Activated CD8-positive, alpha-beta T cell treated with anti-CD3 and anti-CD28 coated beads, Interleukin-2, amount 10 ng/mL, durations not matched to agents 7 days and 5 days (primary cell): ENCODE results near the gene ROCK2. TPM values are rescaled to one million over a fixed set of nuclear protein-coding genes. Genes with fewer than 3 reads are reported as not detected.
"Not testable (repeated sequence)": the region's sequence is repeated elsewhere in the genome, so short reads cannot be mapped to it uniquely, and the experiment has no call there.

Source experiments
- ATAC-seq: fragments of 150-1000 bp; cut with Tn5 transposase; one replicate; pipeline ENCODE4 v1.10.0; 2021; ENCODE audit warnings: moderate library complexity
- CTCF ChIA-PET: fragments of 350-600 bp; sonication (Branson Sonifier 250); formaldehyde crosslinking; loops from one replicate; lab custom pipeline; 2021; ENCODE audit warnings: antibody characterized with exemption; lab: Charles Lee
- POLR2A ChIA-PET: fragments of 350-600 bp; sonication (Branson Sonifier 250); formaldehyde crosslinking; loops from one replicate; lab custom pipeline; 2021; ENCODE audit warnings: antibody characterized with exemption; lab: Charles Lee
- DNase-seq: peaks from one replicate; pipeline ENCODE4 v3.0.0-alpha.2; 2020
- H3K27ac Mint-ChIP-seq: one replicate; pipeline ENCODE4 v1.8.0; 2021; ENCODE audit warnings: mild to moderate bottlenecking, mixed read lengths
- H3K27me3 Mint-ChIP-seq: one replicate; pipeline ENCODE4 v1.8.0; 2021; ENCODE audit warnings: low read depth, mixed read lengths
- H3K36me3 Mint-ChIP-seq: one replicate; pipeline ENCODE4 v1.8.0; 2021; ENCODE audit warnings: low read depth, mixed read lengths
- H3K4me1 Mint-ChIP-seq: one replicate; pipeline ENCODE4 v1.8.0; 2021; ENCODE audit warnings: low read depth, mixed read lengths
- H3K4me3 Mint-ChIP-seq: one replicate; pipeline ENCODE4 v1.8.0; 2021; ENCODE audit warnings: mild to moderate bottlenecking, mixed read lengths
- H3K9me3 Mint-ChIP-seq: one replicate; pipeline ENCODE4 v1.8.0; 2022; ENCODE audit warnings: mixed read lengths; ENCODE audit not compliant: insufficient read depth
- total RNA-seq, 2 experiments: library from RNA; stranded (reverse); gene quantifications; one replicate each; pipeline ENCODE4 v1.2.3, GENCODE V29; 2021

ROCK2 gene
- total RNA-seq, 2 experiments from 2014 or later, result 14.0 to 14.6 TPM

- H3K4me3 Mint-ChIP-seq, H3K27ac Mint-ChIP-seq, ATAC-seq, H3K4me1 Mint-ChIP-seq, POLR2A ChIA-PET, H3K36me3 Mint-ChIP-seq, H3K27me3 Mint-ChIP-seq, DNase-seq, H3K9me3 Mint-ChIP-seq, CTCF ChIA-PET: not testable (repeated sequence)
These were observed 92.0 kb downstream of the ROCK2 start for GRCh38 chr2:11252458-11252857.

GRCh38 chr2:11250400-11251196 lies 93.8 kb downstream of the ROCK2 start:
- DNase-seq (no peak), ATAC-seq (no peak)
- H3K4me1 Mint-ChIP-seq, result no peaks in the 10 kb centered on the region
- H3K4me3 Mint-ChIP-seq, result no peak overlapping the region
- ChIA-PET POLR2A (no interaction called here), CTCF (interaction anchor here (0.5 to 1.5 kb wide), 2 partner anchors 11 to 31 kb away, joined by 3 to 4 read pairs; no protein-coding TSS in a partner anchor)
- H3K9me3 Mint-ChIP-seq, result no peaks in the 10 kb centered on the region
- H3K27me3 Mint-ChIP-seq, result no peaks in the 10 kb centered on the region
- peaks cover 4% of the 10 kb centered on the region for H3K36me3 Mint-ChIP-seq
- H3K27ac Mint-ChIP-seq, result no peak overlapping the region

GRCh38 chr2:11245322-11245721 lies 99.1 kb downstream of the ROCK2 start:
- Mint-ChIP-seq H3K4me3 (no peak overlapping the region), H3K27me3 (no peaks in the 10 kb centered on the region), H3K9me3 (no peaks in the 10 kb centered on the region), H3K4me1 (no peaks in the 10 kb centered on the region), H3K27ac (no peak overlapping the region), H3K36me3 (peaks cover 4% of the 10 kb centered on the region)
- POLR2A ChIA-PET, result no interaction called here
- ATAC-seq (no peak), DNase-seq (no peak)
- CTCF ChIA-PET, result no interaction called here

GRCh38 chr2:11244091-11244826 lies 100.2 kb downstream of the ROCK2 start:
- ATAC-seq (no peak), DNase-seq (no peak)
- no peaks in the 10 kb centered on the region for H3K27me3 Mint-ChIP-seq
- no peak overlapping the region for H3K27ac Mint-ChIP-seq
- no peaks in the 10 kb centered on the region for H3K4me1 Mint-ChIP-seq
- H3K36me3 Mint-ChIP-seq, result peaks cover 4% of the 10 kb centered on the region
- ChIA-PET POLR2A (no interaction called here), CTCF (no interaction called here)
- no peak overlapping the region for H3K4me3 Mint-ChIP-seq
- H3K9me3 Mint-ChIP-seq, result no peaks in the 10 kb centered on the region

GRCh38 chr2:11243512-11243911 lies 100.9 kb downstream of the ROCK2 start:
- CTCF ChIA-PET, result no interaction called here
- Mint-ChIP-seq H3K9me3 (no peaks in the 10 kb centered on the region), H3K4me3 (no peak overlapping the region), H3K36me3 (peaks cover 4% of the 10 kb centered on the region), H3K4me1 (no peaks in the 10 kb centered on the region), H3K27me3 (no peaks in the 10 kb centered on the region), H3K27ac (no peak overlapping the region)
- POLR2A ChIA-PET, result no interaction called here
- DNase-seq (no peak), ATAC-seq (no peak)

- Mint-ChIP-seq H3K4me3 (no peak overlapping the region), H3K9me3 (no peaks in the 10 kb centered on the region), H3K36me3 (peaks cover 4% of the 10 kb centered on the region), H3K27ac (no peak overlapping the region), H3K4me1 (no peaks in the 10 kb centered on the region), H3K27me3 (no peaks in the 10 kb centered on the region)
- no peak for DNase-seq
- no peak for ATAC-seq
- CTCF ChIA-PET, result no interaction called here
- POLR2A ChIA-PET, result no interaction called here
These were observed 101.8 kb downstream of the ROCK2 start for GRCh38 chr2:11242542-11243174.

GRCh38 chr2:11241412-11242203 lies 102.8 kb downstream of the ROCK2 start:
- ChIA-PET CTCF (no interaction called here), POLR2A (no interaction called here)
- Mint-ChIP-seq H3K27ac (no peak overlapping the region), H3K4me1 (no peaks in the 10 kb centered on the region), H3K36me3 (no peaks in the 10 kb centered on the region), H3K4me3 (no peak overlapping the region), H3K9me3 (no peaks in the 10 kb centered on the region), H3K27me3 (no peaks in the 10 kb centered on the region)
- ATAC-seq (no peak), DNase-seq (no peak)

GRCh38 chr2:11239666-11240462 lies 104.6 kb downstream of the ROCK2 start:
- no peak overlapping the region for H3K4me3 Mint-ChIP-seq
- H3K27ac Mint-ChIP-seq, result no peak overlapping the region
- no peaks in the 10 kb centered on the region for H3K27me3 Mint-ChIP-seq
- CTCF ChIA-PET, result interaction anchor here (0.9 kb wide), 1 partner anchor 10 kb away, joined by 4 read pairs; no protein-coding TSS in a partner anchor
- H3K36me3 Mint-ChIP-seq, result no peaks in the 10 kb centered on the region
- DNase-seq (no peak), ATAC-seq (no peak)
- POLR2A ChIA-PET, result interaction anchor here (0.6 kb wide), 1 partner anchor 86 kb away, joined by 3 read pairs; no protein-coding TSS in a partner anchor
- H3K4me1 Mint-ChIP-seq, result no peaks in the 10 kb centered on the region
- H3K9me3 Mint-ChIP-seq, result no peaks in the 10 kb centered on the region

- no peak for ATAC-seq
- Mint-ChIP-seq H3K27me3 (no peaks in the 10 kb centered on the region), H3K4me3 (no peak overlapping the region), H3K4me1 (no peaks in the 10 kb centered on the region), H3K27ac (no peak overlapping the region), H3K9me3 (no peaks in the 10 kb centered on the region), H3K36me3 (no peaks in the 10 kb centered on the region)
- ChIA-PET POLR2A (no interaction called here), CTCF (interaction anchor here (0.9 kb wide), 1 partner anchor 11 kb away, joined by 4 read pairs; no protein-coding TSS in a partner anchor)
- no peak for DNase-seq
These were observed 105.3 kb downstream of the ROCK2 start for GRCh38 chr2:11239147-11239546.

- ATAC-seq, result no peak
These were observed 107.3 kb downstream of the ROCK2 start for GRCh38 chr2:11237122-11237521.

GRCh38 chr2:11236335-11236734 lies 108.1 kb downstream of the ROCK2 start:
- no peaks in the 10 kb centered on the region for H3K4me1 Mint-ChIP-seq
- ChIA-PET POLR2A (no interaction called here), CTCF (interaction anchor here (1.9 kb wide), 1 partner anchor 103 kb away, joined by 5 read pairs; a partner anchor contains a TSS)
- H3K36me3 Mint-ChIP-seq, result no peaks in the 10 kb centered on the region
- no peak overlapping the region for H3K4me3 Mint-ChIP-seq
- H3K27ac Mint-ChIP-seq, result no peak overlapping the region
- no peaks in the 10 kb centered on the region for H3K27me3 Mint-ChIP-seq
- ATAC-seq (no peak), DNase-seq (no peak)
- H3K9me3 Mint-ChIP-seq, result no peaks in the 10 kb centered on the region

More at GRCh38 chr2:11237122-11237521, 107.3 kb downstream of the ROCK2 start:
- Mint-ChIP-seq H3K4me1 (no peaks in the 10 kb centered on the region), H3K9me3 (no peaks in the 10 kb centered on the region), H3K4me3 (no peak overlapping the region), H3K27ac (no peak overlapping the region), H3K27me3 (no peaks in the 10 kb centered on the region), H3K36me3 (no peaks in the 10 kb centered on the region)
- DNase-seq, result no peak
- CTCF ChIA-PET, result interaction anchor here (1.9 kb wide), 1 partner anchor 104 kb away, joined by 5 read pairs; a partner anchor contains a TSS
- POLR2A ChIA-PET, result no interaction called here
